Stomach (tissue), 9 donors: Measurements from ENCODE around the gene PTPRC. TPM values are rescaled to one million over a fixed set of nuclear protein-coding genes. Genes with fewer than 3 reads are reported as not detected.

ENCODE experiments used
- DNase-seq, 2 donors: peaks; one replicate each; pipeline versions ENCODE4 v3.0.0 to v3.0.0-alpha.2; 2013 to 2019
- H3K27ac ChIP-seq, 5 donors: fragments of 200-600 bp in 4 of 5; sonication (generic) in 4 of 5; one replicate each; pipeline ENCODE4 v1.5.1; 2013 to 2019; ENCODE audit warnings: mild to moderate bottlenecking in 1 of 5, moderate library complexity in 1 of 5
- H3K27me3 ChIP-seq, 3 donors: fragments of 200-600 bp; sonication (generic); one replicate each; pipeline ENCODE4 v1.5.1; 2017 to 2019; ENCODE audit warnings: mixed run types in 1 of 3
- H3K36me3 ChIP-seq, 4 donors: fragments of 200-600 bp; sonication (generic); 1 replicate in 3 of 4; 2 replicates in 1 of 4; pipeline ENCODE4 v1.5.1; 2016 to 2019
- H3K4me1 ChIP-seq, 4 donors: fragments of 200-600 bp; sonication (generic); one replicate each; pipeline ENCODE4 v1.5.1; 2016 to 2019
- H3K4me3 ChIP-seq, 4 donors: fragments of 200-600 bp; sonication (generic) in 3 of 4; one replicate each; pipeline ENCODE4 v1.5.1; 2016 to 2019; ENCODE audit warnings: mild to moderate bottlenecking in 1 of 4
- H3K9me3 ChIP-seq, 4 donors: fragments of 200-600 bp; sonication (generic); one replicate each; pipeline ENCODE4 v1.5.1; 2016 to 2019
- EP300 ChIP-seq: sonication (generic); formaldehyde crosslinking; IDR thresholded peaks from one replicate; pipeline ENCODE4 v1.6.1; 2017; ENCODE audit warnings: antibody characterized with exemption
- POLR2A ChIP-seq, 4 donors: fragments of 450-650 bp; IDR thresholded peaks; one replicate each; pipeline ENCODE4 v1.6.1; 2016; ENCODE audit warnings: antibody characterized with exemption in 4 of 4, control low read depth in 2 of 4, mild to moderate bottlenecking in 1 of 4, moderate library complexity in 1 of 4
- POLR2AphosphoS5 ChIP-seq, 3 donors: sonication (generic); formaldehyde crosslinking; IDR thresholded peaks; one replicate each; pipeline ENCODE4 v1.6.1; 2016; ENCODE audit warnings: antibody characterized with exemption in 3 of 3
- WGBS, 5 donors: extraction: QIAGEN DNeasy Blood & Tissue Kit in 3 of 5; methylation state at CpG; one replicate each; pipeline versions ENCODE4 v1.1.5 to v1.1.7; 2013 to 2018; 5-methylcytosine and 5-hydroxymethylcytosine counted together
- intact Hi-C: fragments of 100-400 bp; cut with DNase I; formaldehyde crosslinking; loops from one replicate; pipeline ENCODE4 v1.15.1; 2023; ENCODE audit warnings: low total_unique reads
- polyA plus RNA-seq, 3 donors: library from polyadenylated mRNA; stranded (reverse); fragments of 200-250 nt; gene quantifications; one replicate each; pipeline ENCODE4 v1.2.3, GENCODE V29; 2013
- total RNA-seq, 5 donors: library from RNA; depleted of rRNA; stranded (reverse); fragments of >200 nt; gene quantifications; one replicate each; pipeline versions ENCODE4 v1.1.0 to v1.2.3, GENCODE V29; 2014 to 2016
- TF ChIP-seq, protein P1 (sequence below), 7 experiments: fragments of 450-650 bp in 4 of 7; fragments of 200-600 bp in 3 of 7; sonication (generic) in 3 of 7; IDR thresholded peaks; one replicate each; pipeline ENCODE4 v1.5.1; 2016 to 2019; ENCODE audit warnings: antibody characterized with exemption in 7 of 7, control low read depth in 2 of 7, mild to moderate bottlenecking in 1 of 7
- donor health status: healthy with polysubstance abuse.
- donor health status: Bipolar disorder and iron deficiency.
- donor health status: healthy.

The PTPRC gene
- total and polyA plus RNA-seq, 8 donors, result 0.58 to 50.9 (median 15.2) TPM

DNA sequence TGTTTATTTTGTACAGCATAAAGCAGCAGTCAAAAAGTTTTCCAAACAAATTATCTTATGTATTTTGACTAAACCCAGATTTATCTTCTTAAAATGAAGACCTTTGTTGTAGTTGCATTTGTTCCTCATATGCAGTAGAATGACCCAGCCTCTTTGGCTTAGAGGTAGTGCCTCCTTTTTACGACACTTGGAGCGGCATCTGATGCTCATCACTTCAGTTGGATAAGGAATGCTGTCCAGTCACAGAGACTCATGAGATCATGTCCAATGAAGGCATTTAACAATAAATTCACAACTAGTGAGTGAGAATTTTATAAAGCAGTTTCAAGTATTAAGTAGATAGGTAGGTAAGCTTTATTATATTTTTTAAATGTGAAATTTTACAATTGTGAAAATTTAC is 35.2 kb downstream of the PTPRC start:
- DNase-seq, result no peak
- 81 to 89% (median 86%) methylated on average over 2 of the region's 2 CpGs for WGBS, 5 donors
- intact Hi-C loops, result no loop called here
- Histone ChIP-seq H3K4me3 (no peak overlapping the region), H3K27me3 (no peaks in the 10 kb centered on the region), H3K4me1 (peaks cover 0 to 3% (median 0%) of the 10 kb centered on the region in 4 donors), H3K27ac (no peak overlapping the region), H3K36me3 (no peaks in the 10 kb centered on the region), H3K9me3 (no peaks in the 10 kb centered on the region)
- TF ChIP-seq EP300, result no peak
- TF ChIP-seq, protein P1, sequence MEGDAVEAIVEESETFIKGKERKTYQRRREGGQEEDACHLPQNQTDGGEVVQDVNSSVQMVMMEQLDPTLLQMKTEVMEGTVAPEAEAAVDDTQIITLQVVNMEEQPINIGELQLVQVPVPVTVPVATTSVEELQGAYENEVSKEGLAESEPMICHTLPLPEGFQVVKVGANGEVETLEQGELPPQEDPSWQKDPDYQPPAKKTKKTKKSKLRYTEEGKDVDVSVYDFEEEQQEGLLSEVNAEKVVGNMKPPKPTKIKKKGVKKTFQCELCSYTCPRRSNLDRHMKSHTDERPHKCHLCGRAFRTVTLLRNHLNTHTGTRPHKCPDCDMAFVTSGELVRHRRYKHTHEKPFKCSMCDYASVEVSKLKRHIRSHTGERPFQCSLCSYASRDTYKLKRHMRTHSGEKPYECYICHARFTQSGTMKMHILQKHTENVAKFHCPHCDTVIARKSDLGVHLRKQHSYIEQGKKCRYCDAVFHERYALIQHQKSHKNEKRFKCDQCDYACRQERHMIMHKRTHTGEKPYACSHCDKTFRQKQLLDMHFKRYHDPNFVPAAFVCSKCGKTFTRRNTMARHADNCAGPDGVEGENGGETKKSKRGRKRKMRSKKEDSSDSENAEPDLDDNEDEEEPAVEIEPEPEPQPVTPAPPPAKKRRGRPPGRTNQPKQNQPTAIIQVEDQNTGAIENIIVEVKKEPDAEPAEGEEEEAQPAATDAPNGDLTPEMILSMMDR (IDR thresholded peaks at IDR 0.05), result no peak
- no peak for TF ChIP-seq POLR2A (IDR thresholded peaks at IDR 0.05)
- TF ChIP-seq POLR2AphosphoS5 (IDR thresholded peaks at IDR 0.05), result no peak

GRCh38 chr1:198676253-198676652 is 37.4 kb downstream of the PTPRC start:
- Histone ChIP-seq H3K27me3 (no peaks in the 10 kb centered on the region), H3K36me3 (no peaks in the 10 kb centered on the region), H3K4me3 (no peak overlapping the region), H3K9me3 (no peaks in the 10 kb centered on the region), H3K4me1 (peaks cover 0 to 2% (median under 1%) of the 10 kb centered on the region in 4 donors), H3K27ac (no peak overlapping the region)
- no peak for TF ChIP-seq POLR2A (IDR thresholded peaks at IDR 0.05)
- TF ChIP-seq POLR2AphosphoS5 (IDR thresholded peaks at IDR 0.05), result no peak
- TF ChIP-seq EP300, result no peak
- whole genome bisulfite sequencing, 5 donors, result 7 to 49% (median 33%) methylated on average over 1 of the region's 1 CpG
- intact Hi-C loops, result no loop called here
- DNase-seq, result no peak

DNA sequence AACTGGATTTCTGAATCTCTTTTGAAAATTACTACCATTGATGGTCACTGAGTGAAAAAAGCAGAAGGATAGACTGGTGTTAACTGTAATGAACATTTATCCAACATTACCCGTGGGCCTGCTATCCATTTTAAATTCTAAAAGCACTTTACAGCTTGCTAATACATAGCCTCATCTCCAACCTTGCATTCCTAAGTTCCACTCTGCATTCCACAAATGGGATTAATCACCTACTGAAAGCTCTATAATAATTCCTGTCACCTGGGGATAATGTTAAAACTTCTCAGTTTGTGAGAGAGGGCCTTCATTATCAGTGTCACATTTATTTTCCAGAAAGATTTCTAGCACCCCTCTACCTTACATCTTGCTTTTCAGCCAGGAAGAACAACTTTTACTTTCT is 38.2 kb downstream of the PTPRC start:
- H3K27ac ChIP-seq, result peak overlapping the region in 2 of 5 donors; percentile 2 to 24
- H3K9me3 ChIP-seq, result no peaks in the 10 kb centered on the region
- TF ChIP-seq POLR2A (IDR thresholded peaks at IDR 0.05) (no peak), POLR2AphosphoS5 (IDR thresholded peaks at IDR 0.05) (no peak), EP300 (no peak)
- TF ChIP-seq, protein P1 (IDR thresholded peaks at IDR 0.05), result no peak
- H3K4me3 ChIP-seq, result no peak overlapping the region
- intact Hi-C loops, result no loop called here
- H3K27me3 ChIP-seq, result no peaks in the 10 kb centered on the region
- H3K4me1 ChIP-seq, result peaks cover 0 to 9% (median 6%) of the 10 kb centered on the region in 4 donors
- WGBS, 5 donors, result 21 to 70% (median 51%) methylated on average over 1 of the region's 1 CpG
- no peaks in the 10 kb centered on the region for H3K36me3 ChIP-seq
- DNase-seq, result no peak

DNA sequence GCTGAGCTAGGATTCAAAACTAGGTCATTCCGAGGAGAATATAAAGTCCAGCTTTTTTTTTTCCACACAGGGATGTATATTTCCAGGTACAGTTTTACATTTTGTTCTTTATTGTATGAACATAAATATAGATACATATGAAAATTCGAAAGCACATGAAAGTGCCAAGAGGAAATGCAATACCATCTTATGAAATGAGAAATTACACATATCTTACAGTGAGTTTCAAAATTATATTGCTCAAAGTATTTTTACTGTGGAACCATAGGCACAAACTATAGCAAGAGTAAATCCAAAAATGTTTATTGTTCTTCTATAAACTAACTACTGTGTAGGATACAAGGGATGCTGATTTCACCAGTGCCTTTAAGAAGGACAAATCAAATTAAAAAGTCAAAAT is 39.0 kb downstream of the PTPRC start:
- TF ChIP-seq EP300 (no peak), POLR2A (IDR thresholded peaks at IDR 0.05) (no peak), POLR2AphosphoS5 (IDR thresholded peaks at IDR 0.05) (no peak)
- TF ChIP-seq, protein P1 (IDR thresholded peaks at IDR 0.05), result no peak
- H3K27me3 ChIP-seq, result no peaks in the 10 kb centered on the region
- no peak overlapping the region for H3K4me3 ChIP-seq
- no peaks in the 10 kb centered on the region for H3K36me3 ChIP-seq
- peak overlapping the region in 3 of 5 donors; percentile 34 to 66 (median 61) for H3K27ac ChIP-seq
- H3K9me3 ChIP-seq, result no peaks in the 10 kb centered on the region
- intact Hi-C loops, result no loop called here
- H3K4me1 ChIP-seq, result peaks cover 0 to 11% (median 10%) of the 10 kb centered on the region in 4 donors
- WGBS, 5 donors, result 62 to 76% (median 72%) methylated on average over 2 of the region's 2 CpGs
- no peak for DNase-seq

DNA sequence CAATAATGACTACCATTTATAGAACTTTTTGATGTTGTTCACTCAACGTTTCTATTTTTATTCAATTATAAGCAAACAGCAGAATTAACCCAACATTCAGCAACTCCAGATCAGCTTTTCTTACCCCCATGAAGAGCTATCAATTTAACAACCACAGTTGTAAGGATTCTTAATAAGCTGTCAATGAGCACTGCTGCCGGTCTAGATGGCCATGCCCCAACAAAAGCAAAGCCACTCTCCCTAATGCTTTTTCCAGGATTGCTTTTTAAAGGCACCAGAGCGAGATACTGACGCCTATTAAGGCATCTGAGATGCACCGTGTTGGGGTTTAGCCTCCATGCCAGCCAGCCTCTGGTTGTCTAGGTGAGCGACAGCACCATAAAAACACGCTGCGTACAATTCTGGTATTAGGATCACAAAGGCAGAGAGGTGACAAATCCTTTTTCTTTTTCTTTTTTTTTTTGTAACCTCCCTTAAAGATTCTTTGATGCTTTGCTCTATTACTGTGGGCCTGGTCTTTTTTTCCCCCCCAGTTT is 39.5 kb downstream of the PTPRC start:
- peaks cover 0 to 11% (median 10%) of the 10 kb centered on the region in 4 donors for H3K4me1 ChIP-seq
- no peak for DNase-seq
- no peaks in the 10 kb centered on the region for H3K9me3 ChIP-seq
- intact Hi-C loops, result no loop called here
- H3K36me3 ChIP-seq, result no peaks in the 10 kb centered on the region
- WGBS, 5 donors, result 65 to 77% (median 73%) methylated on average over 8 of the region's 8 CpGs
- no peaks in the 10 kb centered on the region for H3K27me3 ChIP-seq
- peak overlapping the region in 3 of 5 donors; percentile 34 to 66 (median 61) for H3K27ac ChIP-seq
- no peak overlapping the region for H3K4me3 ChIP-seq
- no peak for TF ChIP-seq POLR2A (IDR thresholded peaks at IDR 0.05)
- TF ChIP-seq, protein P1 (IDR thresholded peaks at IDR 0.05), result no peak
- no peak for TF ChIP-seq POLR2AphosphoS5 (IDR thresholded peaks at IDR 0.05)
- no peak for TF ChIP-seq EP300
